Activated CD8-positive, alpha-beta memory T cell treated with anti-CD3 and anti-CD28 coated beads for 1 hour (primary cell): Measurements from ENCODE around the gene MPP1.

ENCODE experiments used
- DNase-seq, 2 donors: peaks; one replicate each; pipeline ENCODE4 v3.0.0-alpha.2; 2020; ENCODE audit warnings: low read depth in 1 of 2; ENCODE audit errors: extremely low read depth in 1 of 2

MPP1 gene

DNA sequence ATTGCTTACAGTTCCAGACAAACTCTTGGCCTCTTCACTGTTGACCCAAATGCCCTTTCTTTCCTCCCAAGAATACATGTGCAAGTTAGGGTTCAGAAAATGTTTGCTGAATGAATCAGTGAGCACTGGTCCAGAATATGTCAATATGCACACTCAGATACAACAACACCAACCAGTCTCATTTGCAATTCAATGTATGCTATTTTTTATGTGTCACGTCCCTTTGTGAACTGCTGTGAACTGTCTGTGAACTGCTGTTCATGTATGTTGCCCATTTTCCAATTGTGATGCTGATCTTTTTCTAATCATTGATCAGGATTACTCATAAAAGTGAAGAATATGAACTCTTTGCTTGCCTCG is 72.2 kb downstream of the MPP1 start:
- no peak for DNase-seq

GRCh38 chrX:154732421-154733065 is 72.7 kb downstream of the MPP1 start:
- DNase-seq = no peak

DNA sequence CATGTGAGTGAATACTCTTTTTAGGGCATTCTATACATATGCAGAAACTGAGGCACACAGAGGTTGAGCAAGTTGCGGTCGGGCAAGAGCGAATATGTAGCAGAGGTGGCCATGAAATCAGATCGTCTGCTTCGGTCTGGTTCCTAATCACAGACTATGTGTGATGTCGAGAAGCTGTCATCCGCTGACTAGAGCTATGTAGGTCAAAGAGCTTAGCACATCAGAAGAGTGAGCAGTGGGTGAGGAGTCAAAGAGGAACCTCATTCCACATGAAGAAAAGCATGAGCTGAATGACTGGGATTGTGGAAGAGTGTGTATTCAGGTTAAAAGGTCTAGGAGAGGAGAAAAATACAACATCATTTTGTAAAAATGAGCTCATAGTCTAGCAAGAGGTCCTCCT is 73.4 kb downstream of the MPP1 start:
- no peak for DNase-seq

DNA sequence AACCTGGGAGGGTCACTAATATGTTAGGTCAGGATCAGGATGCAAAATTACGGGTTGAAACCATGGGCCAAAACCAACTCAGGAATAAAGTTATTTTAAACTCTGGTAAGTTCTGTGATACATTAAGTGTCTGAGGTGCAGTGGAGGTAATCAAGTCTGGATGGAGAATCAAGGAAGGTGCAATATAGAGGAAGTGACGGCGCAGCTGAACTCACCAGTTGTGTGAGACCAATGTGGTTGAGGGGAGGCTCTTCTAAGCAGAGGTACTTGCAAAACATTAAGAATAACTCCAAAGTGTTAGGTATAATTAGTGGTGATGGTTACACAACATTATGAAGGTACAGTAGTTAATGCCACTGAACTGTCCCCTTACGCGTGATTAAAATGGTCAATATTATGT is 74.1 kb downstream of the MPP1 start:
- no peak for DNase-seq

GRCh38 chrX:154730253-154730891 is 74.9 kb downstream of the MPP1 start:
- no peak for DNase-seq

GRCh38 chrX:154729439-154729838 is 75.8 kb downstream of the MPP1 start:
- no peak for DNase-seq
